ELF-1 (cell line): Measurements from ENCODE around the gene SLX4.

Source experiments
- DNase-seq: peaks from one replicate; pipeline ENCODE4 v3.0.0-alpha.2; 2016; ENCODE audit warnings: low read depth, low spot score

SLX4 gene

DNA sequence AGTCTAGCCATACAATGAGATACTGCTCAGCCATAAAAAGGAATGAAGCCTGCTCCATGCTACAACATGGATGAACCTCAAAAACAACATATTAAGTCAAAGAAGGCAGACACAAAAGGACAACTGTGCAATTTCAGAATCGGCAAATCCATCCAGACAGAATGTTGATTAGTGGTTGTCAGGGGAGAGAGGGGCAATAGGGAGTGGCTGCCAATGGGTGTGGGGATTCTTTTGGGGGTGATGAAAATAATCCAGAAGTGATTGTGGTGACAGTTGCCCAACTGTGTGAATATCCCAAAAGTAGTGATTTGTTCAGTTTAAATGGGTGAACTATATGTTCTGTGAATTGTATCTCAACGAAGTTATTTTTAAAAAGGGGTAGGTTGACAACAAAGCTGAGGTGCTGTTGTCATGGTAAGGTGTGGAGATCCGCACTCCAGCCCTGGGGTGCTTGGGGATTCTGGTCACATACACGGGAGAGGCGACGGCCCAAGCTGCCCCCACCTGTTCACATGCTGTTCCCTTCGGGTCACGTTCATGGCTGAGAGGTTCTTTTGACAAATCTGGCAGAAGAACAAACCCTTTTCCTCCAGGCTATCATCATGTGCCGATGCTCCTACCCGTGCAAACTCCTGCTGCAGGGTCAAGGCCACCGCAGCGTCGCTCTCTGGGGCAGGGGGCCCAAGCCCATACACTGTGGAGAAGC is 9.6 kb downstream of the SLX4 start:
- DNase-seq, result no peak

DNA sequence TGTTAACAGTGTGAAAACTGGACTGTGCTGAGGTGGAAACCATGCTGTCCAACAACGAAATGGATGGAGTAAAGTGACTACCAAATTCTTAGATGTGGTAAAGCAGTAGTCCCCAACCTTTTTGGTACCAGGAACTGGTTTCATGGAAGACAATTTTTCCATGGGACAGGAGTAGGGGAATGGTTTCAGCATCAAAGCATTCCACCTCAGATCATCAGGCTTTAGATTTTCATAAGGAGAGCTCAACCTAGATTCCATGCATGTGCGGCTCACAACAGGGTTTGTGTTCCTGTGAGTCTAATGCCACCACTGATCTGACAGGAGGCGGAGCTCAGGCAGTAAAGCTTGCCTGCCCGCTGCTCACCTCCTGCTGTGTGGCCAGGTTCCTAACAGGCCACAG is 11.5 kb downstream of the SLX4 start:
- no peak for DNase-seq

DNA sequence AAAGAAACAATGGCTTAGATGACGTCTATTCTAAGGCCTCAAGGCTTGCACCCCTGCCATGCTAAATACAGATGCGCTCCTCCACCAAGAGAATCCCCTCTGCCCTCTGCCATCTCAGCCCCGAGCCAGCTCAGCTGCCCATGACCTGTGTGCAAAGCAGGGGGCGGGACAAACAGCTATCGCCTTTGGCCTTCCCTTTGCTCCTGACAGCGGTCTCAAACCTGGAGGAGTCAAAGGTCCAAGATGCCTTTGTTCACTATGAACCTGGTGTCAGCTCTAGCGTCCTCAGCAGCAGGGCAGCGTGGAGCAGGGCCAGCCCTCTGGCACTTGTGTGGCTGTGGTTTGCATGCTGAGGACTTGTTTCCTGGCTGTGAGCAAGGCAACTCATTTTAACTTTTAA is 12.3 kb downstream of the SLX4 start:
- DNase-seq, result no peak

DNA sequence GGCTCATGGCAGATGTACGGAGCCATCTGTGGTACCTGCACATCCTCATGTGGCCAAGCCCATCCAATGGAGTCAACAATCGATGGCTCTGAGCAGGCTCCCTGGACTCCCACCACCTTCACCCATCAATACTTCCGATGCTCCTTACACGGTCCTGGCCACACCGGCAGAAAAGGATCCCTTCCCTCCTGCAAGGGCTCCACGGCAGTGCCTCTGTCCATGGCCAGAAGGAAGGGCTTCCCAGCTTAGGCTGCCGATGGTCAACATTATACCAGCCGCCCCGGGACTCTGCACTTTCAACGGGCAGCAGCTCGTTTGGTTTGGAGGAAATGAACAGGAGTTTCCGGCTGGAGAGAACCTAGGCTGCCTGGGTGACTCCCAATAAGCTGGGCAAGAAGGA is 13.2 kb downstream of the SLX4 start:
- no peak for DNase-seq

DNA sequence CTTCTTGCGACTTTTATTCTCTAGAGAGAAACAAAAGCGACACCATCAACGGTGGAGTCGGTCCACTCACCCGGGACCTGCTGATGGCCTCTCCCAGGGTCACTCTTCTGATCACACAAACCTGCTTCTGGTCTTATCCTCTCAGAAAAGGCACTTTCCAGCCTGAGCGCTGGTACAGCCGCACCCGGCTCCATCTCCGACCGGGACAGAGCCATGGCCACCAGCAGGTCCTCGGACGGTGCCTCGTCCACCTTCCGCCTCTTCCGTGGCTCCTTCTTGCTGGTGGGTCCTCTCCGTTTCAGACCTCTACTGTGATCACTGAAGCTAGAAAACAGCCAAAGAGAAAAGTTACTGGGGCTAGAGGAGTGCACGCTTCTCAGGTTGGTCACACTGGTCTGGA is 13.7 kb downstream of the SLX4 start:
- no peak for DNase-seq

DNA sequence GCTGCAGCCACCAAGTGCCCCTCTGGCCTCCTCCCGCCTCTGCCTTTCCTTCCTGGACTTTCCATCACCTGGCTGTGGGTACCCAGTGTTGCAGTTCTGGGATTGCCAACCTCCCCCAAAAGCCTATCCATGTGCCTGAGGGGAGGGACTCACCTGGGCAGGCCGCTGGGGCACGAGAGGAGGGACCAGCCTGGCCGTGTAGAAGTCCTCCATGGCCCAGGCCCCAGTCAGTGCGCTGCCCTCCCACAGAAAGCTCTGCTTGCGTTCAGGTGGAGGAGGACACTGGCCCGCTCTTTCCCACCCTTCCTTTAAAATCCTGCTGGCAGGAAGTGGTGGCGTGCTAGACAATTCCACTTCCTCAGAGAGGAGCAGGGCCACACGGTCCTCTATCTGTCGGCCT is 14.2 kb downstream of the SLX4 start:
- DNase-seq, result no peak

DNA sequence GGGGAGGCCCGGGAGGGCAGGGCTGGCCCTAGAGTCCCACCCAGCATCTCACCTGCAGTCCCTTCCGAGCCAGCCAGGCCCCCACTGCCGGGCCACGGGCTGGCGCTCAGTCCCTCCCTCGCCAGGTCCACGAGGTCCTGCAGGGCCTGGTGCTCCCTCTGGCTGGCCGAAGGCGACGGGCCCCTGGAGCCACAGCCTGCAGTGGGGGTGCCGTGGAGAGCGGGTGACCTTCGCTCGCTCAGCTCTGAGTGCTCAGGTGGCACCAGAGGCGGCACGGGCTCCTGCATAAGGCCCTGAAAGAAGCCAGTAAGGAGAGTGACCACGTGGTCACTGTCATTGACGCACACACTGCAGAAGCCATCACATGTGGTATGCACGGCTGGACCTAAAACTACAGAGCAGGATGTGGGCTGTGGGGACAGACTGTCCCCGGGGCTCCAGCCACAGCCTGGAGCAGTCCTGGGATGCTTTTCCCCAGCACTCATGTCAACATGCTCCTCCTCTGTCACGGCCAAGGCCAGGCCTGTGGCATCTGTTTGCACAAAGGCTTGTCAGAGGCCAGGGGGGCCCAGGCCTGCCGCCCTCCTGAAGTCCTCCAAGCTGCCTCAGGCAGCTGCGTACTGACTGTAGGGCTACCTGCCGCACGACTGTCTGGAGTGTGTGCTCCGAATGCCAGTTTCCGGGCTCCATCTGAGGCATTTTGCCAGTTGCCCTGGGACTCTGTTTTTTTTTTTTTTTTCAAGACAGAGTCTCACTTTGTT is 15.1 kb downstream of the SLX4 start:
- no peak for DNase-seq

DNA sequence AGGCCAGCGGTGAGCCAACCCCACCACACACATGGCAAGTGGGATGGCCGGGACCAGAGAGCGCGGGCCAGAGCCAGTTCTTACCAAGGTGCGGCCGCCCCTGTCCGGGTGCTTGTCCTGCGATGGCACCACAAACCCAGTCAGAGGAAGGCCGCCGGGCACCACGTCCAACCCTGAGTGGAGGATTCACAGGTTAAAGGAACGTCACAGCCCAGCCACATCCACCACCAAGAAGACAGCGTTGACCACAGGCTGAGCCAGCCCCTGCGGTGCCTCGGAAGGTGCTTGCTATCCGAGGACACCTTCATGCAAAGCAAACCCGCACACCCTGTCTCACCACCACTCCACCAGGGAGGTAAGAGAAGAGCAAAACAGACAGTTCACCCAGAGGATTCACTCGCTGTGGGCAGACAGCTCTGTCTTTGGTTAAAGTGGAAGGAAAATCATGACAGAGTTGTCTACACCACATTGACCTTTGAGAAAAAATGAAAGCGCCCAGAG is 15.8 kb downstream of the SLX4 start:
- DNase-seq, result no peak

DNA sequence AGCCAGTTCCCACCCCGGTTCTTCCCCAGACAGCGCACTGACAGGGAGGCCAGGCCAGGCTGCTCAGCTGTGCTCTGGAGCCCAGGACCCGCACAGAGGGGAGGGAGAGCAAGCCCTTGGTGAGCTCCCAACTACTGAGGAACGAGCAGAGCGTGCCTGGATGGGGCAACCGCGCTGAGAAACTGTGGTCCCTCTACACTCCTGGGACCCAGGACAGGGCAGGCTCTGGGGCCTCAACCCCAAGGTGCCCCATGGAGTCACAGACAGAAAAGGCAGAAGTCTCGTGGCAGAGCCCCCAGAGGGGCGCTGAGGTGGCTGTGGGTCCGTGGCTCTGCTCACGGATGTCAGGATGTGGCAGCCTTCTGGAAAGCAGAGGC is 16.3 kb downstream of the SLX4 start:
- no peak for DNase-seq

DNA sequence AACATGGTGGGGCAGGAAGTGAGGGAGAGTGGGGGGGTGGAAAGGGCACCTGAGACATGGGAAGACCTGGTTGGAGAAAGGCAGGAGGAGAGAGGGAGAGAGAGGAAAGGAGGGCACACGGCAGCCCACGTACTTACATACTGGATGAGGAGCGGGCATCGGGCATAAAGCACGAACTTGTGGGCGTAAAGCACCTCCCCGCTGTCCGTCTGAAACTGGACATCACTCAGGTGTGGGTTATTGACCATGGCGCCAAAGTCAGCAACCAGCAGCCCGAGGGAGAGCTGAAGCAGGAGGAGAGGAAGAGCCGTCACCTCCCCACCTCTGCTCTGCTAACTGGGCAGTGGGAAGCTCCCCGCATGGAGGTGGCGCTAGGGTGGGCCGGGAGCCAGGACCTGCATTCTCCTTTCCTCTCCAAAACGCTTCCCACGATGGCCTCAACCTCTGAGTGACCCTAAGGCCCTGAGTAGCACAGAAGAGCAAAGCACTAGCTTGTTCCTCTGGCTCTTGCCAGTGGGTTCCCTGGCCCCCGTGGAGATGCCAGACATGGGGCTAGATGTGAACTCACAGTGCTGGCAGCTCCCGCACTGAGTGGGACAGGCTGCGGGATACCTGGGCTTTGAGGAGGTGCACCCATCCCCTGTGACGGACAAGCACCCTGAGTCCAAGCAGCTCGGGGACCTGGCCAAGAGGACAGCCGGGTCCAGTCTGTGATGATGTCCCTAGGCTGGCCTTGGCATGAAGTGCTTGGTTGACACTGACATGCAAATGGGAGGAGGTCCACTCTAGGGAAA is 16.9 kb downstream of the SLX4 start:
- DNase-seq, result no peak

DNA sequence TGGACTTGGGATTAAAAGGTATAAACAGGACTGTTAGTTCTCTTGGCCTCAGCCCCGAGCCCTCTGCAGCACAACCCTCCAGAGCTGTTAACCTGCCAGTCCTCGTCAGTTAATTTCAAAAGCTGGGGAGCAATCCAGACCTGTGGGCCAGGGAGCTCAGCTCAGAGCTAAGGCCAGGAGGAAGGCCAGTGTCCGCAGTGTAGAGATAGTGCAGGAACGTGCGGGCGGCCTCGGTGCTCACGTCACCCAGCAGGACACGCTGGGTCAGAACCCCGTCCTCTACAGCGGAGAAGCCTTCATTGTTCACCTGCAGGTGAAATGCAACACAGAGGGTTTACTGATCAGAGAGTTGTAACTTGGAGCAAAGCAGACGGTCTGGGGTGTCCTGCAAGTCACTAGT is 18.8 kb downstream of the SLX4 start:
- no peak for DNase-seq

DNA sequence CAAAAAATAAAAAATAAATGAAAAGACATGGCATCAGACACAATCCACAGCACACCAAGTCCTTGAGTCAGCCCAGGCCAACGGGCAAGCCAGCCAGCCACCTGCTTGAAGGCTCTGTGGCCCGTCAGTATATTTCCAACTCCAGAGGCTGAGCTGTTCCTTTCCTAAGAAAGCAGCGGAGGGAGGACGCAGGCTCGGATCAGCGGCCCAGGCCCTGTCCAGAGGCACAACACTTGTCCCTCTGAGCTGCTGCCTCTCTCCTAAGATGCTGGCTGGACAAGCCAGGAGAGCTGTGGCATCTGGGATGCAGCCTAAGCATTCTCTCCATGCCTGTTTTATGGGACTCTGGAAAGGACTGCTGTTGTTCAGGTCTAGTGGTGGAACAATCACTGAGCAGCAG is 19.4 kb downstream of the SLX4 start:
- DNase-seq, result no peak

DNA sequence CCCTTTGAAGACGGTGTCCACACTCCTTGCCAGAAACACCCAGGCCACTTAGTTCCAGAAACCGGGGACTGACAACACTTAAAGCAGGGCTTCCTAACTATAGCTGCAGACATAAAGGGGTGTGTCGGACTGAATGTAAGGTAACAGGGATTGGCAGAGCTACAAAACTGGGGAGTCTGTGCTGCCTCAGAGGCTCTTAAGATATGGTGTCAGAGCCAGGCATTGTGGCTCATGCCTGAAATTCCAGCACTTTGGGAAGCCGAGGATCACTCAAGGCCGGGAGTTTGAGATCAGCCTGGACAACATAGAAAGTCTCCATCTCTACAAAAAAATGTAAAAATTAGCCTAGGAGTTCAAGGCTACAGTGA is 20.0 kb downstream of the SLX4 start:
- DNase-seq, result no peak

DNA sequence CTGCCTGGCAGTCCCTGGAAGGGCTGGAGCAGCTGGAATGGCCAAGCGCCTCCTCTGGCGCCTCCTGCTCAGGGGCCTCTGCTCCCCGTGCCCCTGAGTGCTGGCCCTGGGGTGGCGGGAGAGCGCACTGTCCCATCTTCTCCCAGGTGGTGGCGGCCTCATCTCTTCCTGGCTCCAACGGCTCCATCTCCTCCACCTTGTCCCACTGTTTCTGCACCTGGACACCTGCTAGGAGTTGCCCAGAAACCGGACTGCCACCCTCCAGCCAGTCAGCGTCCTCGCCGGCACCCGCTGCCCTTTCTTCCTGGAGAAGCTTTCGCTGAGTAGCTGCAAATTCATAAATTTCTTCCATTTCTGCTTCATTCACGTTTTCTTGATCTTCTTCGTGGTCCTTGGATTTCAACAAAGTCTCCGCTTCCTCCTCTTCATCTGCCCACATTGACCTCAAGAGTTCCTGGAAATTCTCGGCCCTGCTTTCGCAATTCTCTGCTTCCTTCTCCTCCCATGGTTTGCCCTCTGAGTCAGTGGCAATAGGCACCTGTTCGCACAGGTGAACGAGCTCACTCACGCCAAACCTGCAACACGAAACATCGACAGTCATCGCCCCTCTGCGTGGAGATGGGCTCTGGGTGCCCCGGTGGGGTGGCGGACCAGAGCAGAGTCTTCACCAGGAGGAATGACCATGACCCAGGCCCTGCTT is 20.5 kb downstream of the SLX4 start:
- no peak for DNase-seq

DNA sequence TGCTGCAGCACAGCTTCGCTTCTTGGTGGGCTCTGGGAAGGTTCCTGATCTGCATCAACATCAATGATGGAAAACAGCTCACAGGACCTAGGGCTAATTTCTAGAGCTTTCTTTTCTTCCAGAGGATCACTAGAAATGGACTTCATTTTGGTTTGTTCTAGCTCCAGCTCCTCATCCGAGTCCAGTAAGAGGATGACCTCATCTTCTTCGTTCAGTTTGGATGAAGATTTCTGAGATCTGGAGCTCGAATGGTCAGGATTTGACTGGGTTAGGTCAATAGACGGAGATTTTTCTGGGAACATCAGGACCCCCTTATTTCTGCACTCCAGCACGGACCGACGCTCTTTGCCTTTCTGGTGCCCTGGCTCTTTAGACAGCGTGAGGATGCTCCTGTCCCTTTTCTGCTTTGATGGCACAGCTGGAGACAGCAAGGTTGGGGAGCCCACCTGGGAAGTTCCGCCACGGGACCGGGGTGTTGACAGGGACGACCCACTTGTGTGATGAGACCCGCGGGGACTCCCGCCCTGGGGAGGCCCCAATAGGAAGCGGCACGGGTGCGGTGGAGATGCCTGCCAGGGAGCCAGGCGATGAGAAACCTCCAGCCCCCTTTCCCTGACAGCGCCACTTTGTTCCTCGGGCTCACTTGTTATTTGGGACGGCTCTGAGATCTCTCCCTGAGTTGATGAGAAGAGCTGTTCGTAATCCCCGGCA is 21.3 kb downstream of the SLX4 start:
- DNase-seq, result no peak

DNA sequence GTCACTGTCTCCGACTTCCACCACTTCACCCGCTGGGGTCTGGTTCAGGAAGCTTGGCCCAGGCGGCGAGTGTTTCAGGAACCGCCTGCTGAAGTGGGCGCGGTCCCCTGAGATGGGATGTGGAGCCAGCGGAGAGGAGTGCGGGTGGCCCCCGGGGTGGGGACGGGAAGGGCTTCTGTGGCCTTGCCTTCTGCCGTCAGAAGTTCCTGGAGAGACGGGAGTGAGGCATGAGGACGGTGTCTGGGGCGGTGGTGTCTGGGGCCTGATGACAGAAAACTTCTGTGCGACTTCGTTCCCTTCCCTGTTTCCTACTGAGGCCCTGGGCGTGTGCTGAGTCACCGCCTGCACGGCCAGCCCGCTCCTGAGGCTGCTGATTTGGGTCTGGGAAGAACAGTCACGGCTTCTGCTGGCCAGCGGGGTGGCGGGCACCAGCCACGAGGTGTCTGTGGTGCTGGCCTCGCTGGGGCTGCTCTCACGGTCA is 21.9 kb downstream of the SLX4 start:
- peak; percentile 75 for DNase-seq

DNA sequence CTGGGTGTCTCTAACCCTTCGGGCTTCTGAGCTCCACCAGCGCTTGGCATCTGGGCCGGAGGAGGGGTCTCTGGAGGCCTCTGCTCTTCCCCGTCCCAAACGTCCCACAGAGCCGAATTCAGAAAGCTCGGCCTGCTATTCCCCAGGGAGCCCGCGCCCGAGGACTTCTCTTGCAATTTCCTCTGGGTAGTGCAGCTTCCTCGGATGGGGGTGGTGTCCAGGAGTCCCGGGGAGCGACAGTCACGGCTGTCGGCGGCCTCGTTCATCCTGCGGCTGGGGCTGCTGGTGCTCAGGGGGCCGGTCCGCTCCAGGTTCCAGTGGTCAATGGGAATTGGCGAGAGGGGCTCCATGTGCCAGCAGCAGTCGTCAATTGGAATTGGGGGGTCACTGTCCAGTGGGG is 22.4 kb downstream of the SLX4 start:
- no peak for DNase-seq

DNA sequence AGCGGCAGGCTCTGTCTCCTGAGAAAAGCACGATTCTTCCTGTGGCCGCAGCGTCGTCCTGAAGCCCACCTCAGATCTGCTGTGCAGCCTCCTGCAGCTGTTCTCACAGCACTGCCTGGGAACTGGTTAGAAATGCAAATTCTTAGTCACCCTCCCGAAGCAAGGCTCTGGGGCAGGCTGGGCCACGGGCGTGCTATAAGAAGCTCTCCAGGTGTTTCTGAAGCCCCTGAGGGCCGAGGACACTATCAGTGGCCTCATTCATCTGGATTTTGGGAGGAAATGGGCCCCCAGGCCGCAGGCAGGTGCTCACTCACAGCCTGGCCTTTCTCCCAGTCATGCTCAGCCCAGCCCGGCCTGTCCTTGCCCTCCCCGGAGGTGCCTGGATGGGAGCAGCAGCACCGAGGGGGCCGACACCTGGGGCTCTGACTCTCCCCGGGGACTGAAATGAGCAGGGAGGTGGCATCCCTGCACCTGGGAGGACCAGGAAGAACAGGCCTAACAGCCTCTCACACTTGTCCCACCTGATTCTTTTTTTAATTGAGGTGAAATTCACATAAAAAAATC is 23.8 kb downstream of the SLX4 start:
- DNase-seq, result peak; percentile 87

DNA sequence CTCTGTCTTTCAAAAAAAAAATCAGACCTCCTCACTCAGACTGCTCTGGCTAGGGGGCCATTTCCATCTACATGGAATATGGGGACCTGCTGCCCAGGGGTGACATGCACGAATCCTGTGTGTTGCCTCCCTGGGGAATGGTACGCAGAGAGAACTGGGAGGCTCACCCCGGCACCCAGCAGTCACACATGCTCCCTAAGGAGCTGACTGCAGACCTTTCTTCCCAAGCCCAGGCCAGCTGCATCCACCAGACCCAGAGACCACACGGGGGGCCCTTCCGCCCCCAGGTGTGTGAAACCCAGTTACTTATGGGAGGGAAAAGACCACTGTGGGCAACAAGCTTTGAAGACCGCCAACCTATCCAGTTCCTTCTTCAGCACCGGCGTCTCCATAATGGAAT is 27.0 kb downstream of the SLX4 start:
- no peak for DNase-seq

DNA sequence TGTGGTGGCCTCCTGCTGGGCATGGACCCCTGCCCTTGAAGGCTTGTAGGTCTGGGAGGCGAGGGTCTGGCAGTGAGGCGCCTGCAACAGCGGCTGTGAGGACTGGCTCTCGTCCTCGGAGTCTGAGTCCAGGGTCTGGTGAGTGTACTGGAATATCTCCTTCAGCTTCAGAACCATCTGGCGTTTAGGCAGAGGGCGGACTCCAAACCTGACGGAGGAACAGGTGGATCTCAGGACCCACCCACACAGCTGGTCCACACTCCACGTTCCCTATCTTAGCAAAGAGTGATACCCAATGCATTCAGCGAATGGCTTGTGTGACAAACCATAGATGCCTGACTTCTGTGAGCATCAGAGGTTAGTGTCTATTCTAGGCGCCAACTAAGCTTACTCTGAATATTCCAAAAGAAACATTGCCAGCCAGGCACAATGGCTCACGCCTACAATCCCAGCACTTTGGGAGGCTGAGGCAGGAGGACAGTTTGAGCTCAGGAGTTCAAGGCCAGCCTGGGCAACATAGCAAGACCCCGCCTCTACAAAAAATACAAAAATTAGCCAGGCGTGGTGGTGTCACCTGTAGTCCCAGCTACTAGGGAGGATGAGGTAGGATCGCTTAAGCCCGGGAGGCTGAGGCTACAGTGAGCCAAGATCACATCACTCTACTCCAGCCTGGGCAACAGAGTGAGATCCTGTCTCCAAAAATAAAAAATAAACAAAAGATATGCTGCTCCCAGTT is 27.9 kb downstream of the SLX4 start:
- DNase-seq, result no peak
